HUDEP-2 (cell line): ENCODE data around the gene USP25.

Experiments used
- DNase-seq, 76 experiments: peaks; one replicate each; lab custom pipeline; 2025; ENCODE audit not compliant: unreplicated experiment in 76 of 76; lab: John Stamatoyannopoulos, UW

USP25 gene

DNA sequence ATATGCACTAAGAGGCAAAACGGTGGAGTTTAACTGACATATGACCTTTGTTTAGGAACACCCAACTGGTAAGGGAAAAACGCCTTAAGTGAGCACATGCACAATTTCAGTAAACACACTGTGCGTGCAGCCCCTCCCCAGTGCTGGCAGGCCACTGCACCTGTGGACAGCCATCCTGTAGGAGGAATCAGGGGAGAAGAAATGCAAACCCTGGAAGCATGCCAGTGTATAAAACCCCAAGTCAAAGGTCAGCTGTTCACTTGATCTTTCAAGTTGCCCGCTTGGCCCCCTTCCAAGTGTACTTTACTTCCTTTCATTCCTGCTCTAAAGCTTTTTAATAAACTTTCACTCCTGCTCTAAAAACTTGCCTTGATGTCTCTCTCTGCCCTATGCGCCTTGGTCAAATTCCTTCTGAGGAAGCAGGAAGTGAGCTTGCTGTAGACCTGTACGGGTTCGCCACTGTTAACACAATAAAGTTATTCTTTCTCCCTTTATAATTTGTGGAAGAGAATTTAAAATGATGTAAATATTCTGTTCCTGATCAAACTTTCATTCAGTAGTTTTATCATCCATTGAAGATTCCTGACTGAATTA, 31.8 kb downstream of the USP25 start:
- no peak for DNase-seq

- DNase-seq: no peak
Observed at GRCh38 chr21:15763359-15763758, 33.6 kb downstream of the USP25 start.

DNA sequence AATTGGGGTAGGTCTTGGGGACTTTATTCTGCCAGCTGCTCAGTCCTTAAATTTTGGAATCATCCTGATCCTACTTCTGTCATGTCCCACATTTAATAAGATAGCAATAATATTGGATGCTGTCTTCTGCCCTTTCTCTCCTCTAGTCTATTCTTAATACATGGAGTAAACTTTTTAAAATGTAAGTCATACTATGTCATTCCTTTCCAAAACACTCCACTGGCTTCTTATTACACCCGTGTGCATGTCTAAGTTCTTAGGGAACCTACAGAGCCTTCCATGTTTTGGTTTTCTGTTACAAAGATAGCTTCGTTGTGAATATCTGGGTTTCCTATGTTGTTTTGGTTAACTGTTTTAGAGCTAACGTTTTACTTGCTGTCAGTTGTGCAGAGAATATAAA, 35.1 kb downstream of the USP25 start:
- no peak for DNase-seq

- DNase-seq: no peak
Observed at GRCh38 chr21:15766952-15767603, 37.3 kb downstream of the USP25 start.

DNA sequence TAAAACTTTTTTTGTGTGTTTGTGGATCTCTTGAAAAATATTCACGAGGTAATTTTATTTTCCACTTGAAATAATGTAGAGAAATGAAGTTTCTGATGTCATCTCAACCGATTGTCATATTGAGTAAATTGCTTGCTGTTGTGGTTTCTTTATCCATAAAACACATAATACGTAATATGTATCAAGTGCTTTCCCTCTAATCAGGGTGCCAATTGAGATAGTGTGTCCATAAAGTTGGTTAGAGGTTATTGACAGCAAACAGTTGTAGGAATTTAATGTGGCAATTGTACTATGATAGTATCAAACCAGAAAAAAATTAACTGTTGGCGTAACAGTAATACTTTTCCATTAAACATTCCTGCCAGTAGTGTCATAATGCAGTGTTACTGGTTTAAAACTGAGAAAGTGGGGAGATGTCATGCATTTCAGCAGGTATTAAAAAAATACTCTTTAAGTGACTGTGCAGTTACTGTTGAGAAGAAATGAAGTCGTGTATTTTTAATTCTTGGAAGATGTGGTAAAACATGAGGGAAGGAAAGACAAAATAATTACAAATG, 38.3 kb downstream of the USP25 start:
- DNase-seq: no peak

DNA sequence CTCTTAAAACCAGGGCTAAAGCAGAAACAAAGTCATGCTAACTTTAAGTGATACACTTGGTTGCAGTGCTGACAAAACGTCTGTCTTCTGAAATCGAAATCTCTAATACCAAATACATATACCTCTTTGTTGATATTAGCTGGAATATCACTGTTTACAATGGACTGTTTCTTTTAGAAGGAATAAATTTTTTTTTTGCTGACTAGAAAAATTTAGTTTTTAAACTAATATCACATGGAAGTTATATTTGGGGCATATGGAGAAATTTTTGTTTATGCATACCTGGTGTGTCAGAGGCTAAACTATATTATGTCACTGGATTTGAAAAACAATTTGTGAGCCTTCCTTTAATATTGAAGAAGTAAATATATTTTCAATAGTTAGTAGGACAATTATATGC, 39.1 kb downstream of the USP25 start:
- no peak for DNase-seq

GRCh38 chr21:15771311-15771710, 41.5 kb downstream of the USP25 start:
- no peak for DNase-seq

DNA sequence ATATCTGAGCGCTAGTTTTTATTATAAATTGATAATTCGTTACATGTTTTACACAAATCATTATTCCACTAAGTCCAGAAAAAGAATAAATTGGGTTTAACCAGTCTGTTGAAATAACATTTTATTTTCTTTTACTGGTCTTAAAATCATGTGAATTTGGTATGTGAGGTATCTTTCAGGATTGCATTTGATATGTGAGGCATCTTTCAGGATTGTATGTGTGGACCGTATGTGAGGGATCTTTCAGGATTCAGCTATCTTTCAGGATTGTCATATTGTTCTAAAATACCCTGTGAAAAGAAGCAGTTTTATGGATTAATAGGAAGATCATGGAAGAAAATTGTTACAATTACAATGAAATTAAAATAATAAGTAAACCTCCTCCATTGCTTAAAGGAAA, 42.9 kb downstream of the USP25 start:
- no peak for DNase-seq

GRCh38 chr21:15774590-15774989, 44.8 kb downstream of the USP25 start:
- no peak for DNase-seq

DNA sequence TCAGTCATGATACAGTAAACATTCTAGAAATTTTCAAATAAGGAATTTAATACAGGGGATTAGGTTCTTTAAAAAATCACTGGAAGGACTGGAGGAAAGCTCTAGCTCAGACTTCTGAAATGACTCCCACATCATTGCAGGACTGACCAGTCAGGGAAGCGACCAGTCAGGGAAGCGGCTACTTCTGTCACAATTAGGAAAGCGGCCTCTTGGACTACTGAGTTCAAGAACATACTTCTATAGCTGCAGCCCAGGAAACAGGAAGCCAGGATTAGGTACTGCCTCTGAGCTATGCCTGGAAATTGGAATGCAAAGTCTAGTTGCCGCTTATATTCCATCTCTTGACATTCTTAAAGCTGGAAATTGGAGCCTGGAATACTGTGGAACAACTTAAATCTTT, 45.5 kb downstream of the USP25 start:
- DNase-seq: no peak

- no peak for DNase-seq
Observed at GRCh38 chr21:15775981-15776380, 46.2 kb downstream of the USP25 start.

DNA sequence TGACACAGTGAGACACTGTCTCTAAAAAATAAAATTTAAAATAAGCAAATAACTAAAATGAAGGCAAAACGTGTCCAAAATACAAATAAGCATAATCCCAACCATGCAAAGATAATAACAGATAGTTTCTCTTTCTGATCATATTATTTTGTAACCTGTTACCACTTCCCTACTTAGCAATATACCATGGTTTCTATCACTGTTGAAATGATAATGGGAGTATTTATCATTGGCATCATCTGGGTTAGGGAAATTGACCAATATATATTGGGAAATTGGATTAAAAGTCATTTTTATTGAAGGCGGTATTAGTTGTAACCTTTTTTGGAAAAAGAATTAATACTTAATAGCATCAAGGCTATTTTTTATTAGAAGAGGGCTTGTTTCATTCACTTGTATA, 47.0 kb downstream of the USP25 start:
- DNase-seq: no peak

DNA sequence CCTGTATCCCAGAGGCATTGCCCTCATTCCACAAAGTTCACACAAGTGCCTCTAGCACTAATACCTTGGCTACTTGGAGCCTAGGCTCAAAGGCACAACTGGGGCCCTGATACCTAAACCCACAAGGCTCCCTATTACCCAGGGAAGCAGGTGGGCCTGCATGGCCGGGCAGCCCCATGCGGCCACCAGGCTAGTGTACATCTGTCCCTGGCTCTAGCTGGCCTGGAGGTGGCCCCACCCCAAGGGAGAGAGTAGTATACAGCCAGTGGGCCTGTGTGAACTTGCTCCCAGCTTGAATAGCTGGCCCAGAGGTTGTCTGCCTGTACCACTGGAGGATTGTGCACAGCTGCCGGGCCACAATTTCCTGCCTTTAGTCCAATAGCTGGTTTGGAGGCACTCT, 52.2 kb downstream of the USP25 start:
- DNase-seq: no peak

DNA sequence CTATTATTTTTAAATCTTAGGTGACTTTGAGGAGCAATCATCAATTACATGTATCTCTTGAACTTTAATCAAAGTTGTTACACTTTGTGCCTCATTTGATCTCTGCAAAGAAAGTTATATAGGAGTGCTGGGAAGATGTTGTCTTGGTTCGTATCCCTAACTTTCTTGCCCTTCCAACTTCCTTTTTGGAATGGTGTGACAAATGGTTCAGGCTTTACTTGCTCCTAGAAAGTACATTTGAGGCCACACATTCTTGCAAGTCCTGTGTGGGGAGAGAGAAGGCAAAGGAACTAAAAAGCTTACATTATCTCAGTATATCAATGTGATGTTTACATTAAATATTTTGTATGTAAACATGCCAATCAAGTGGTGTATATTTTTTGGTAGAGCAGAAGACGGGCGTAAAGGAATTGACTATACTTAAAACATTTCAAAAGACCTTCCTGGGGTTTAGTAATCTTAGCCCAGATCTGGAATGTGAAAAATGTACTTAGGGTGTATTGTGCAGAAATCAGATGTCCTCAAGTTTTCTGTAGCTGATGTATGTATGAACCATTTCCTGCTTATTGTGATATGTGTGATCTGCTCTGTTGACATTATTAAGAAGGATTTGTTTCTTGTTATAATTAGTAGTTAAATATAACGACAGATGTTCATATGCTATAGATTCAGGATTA, 59.2 kb downstream of the USP25 start:
- DNase-seq: no peak

DNA sequence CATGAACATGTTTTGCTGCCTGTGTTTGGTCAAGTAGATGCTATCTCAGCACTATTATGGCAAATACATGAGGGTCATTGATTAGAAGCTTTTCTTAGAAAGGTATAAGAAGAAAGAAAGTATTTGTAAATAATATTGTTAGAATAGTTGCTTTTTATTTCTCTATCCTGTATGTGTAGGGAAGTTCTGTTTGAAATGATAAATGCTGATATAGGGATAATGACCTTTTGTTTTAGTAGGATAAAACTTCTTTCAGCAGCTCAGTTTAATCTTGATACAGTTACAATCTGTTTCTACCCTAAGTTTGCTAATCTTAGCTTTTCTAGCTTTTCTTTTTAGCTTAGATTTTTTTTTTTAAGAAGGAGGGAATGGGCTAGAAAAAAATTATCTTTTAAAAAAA, 63.3 kb downstream of the USP25 start:
- no peak for DNase-seq

DNA sequence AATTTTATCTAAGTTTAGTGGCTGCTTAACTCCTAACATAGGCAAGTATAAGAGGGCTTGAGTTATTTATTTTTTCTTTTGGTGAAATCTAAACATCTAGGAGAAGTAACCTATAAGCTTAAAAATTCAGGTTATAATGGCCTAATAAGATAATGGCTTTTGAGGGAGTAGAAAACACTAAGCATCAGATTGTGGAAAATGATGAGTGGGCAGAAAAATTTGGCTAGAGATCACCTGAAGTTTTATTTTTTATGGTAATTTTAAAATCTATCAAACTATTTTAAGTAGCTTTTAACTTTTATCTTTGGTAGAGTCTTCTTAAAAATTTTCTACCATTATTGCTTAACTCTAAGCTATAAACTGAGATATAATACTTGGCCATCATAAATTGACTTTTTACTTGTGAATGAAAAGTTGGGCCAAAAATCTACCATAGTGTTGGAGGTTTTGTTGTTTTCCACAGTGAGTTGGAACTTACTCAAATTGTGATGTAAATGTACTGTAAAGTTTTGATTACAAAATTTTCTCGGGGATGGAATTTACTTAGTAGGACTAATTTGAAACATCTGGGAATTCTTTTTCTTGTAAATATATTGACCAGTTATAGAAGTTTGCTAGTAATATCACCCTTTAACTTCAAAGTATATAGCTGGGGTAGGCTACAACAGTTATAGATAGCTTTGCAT, 63.9 kb downstream of the USP25 start:
- DNase-seq: no peak

DNA sequence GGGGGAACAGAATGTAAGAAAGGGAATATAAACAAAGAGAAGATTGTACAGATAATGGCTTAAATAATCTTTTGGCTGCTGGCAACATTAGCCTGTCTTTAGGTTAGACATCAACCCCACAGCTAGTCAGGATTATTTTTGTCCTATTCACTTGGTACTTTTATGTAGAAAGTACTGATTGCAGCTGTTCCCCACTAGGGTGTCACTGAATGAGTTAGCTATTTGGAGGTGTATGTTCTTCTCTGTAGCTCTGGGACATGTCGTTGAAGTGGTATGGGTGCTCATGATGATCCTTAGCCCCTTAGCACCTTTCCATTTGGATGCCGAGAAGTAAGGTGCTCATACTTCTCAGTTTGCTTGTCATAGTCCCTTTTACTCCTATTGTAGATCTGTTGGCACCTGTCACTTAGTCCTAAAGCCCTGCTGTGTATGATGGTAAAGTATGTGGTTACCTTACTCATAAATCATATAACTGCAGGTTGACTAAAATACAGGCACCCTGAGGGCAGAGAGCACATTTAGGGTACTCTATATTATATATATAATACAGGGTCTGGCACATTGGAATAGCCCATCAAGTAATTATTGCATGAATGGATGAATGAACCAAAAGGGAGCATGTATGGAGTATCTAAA, 64.6 kb downstream of the USP25 start:
- no peak for DNase-seq

GRCh38 chr21:15795533-15795932, 65.8 kb downstream of the USP25 start:
- DNase-seq: no peak

- peak in 2 of 76 experiments; percentile 2 to 7 for DNase-seq
Observed at GRCh38 chr21:15797577-15798363, 68.0 kb downstream of the USP25 start.

DNA sequence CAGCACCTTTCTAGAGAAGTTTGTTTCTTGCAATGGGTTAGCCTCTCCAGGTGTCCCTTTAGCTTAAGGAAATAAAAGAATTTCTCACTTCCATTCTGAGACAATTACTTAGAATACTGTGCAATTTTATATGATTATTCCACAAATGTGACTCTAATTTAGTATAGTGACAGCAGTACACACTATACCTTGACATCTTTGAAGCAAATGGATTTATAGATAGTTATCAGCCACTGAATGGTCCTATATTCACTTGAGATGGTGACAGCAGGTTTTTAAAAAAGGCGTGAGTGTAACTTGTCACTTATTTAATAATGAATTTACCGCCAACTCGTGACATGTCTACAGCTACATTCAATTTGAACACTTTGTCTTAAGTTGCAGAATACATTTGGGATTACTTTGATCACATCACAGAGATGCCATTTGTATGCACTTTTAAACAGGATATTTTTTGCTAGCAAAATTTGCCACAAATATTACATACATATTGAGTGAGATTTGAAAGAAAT, 71.6 kb downstream of the USP25 start:
- DNase-seq: no peak
